Measurements from ENCODE around the gene PLIN1.

- TF ChIP-seq CTCF (IDR thresholded peaks at IDR 0.05; ENCODE audit: extremely low read depth in 1 of 2, insufficient read depth in 1 of 2, low read depth in 1 of 2, low read length in 2 of 2) (no peak), POLR2A (IDR thresholded peaks at IDR 0.05; ENCODE audit: low read depth, low read length) (no peak), JUN (IDR thresholded peaks at IDR 0.05; ENCODE audit: borderline replicate concordance, insufficient read depth, insufficient read length, low read depth) (no peak), EZH2 (IDR thresholded peaks at IDR 0.05; ENCODE audit: borderline replicate concordance, low read depth, low read length, severe bottlenecking) (no peak), MYC (IDR thresholded peaks at IDR 0.05; ENCODE audit: low read depth, low read length) (no peak), POLR2AphosphoS5 (IDR thresholded peaks at IDR 0.05; ENCODE audit: insufficient read depth, low read depth, low read length) (no peak)
Measured at GRCh38 chr15:89632563-89633430, 46.4 kb downstream of the PLIN1 start.

Measured in endothelial cell of umbilical vein (primary cell).